Naive B cell (primary cell): ENCODE results near the gene PPP1R2. TPM values are rescaled to one million over a fixed set of nuclear protein-coding genes. Genes with fewer than 3 reads are reported as not detected.

Experiments
- ATAC-seq, 2 donors: fragments of 150-1000 bp; cut with Tn5 transposase; 2 replicates each; pipeline ENCODE4 v1.10.0; 2021; ENCODE audit warnings: low read depth in 2 of 2, mild to moderate bottlenecking in 2 of 2, moderate library complexity in 2 of 2
- DNase-seq: peaks from one replicate; pipeline ENCODE4 v3.0.0; 2022
- H3K27ac Mint-ChIP-seq, 6 donors: one replicate each; pipeline ENCODE4 v1.8.0; 2020 to 2022; ENCODE audit warnings: mild to moderate bottlenecking in 6 of 6, mixed read lengths in 6 of 6, moderate library complexity in 5 of 6, inconsistent platforms in 2 of 6
- H3K27me3 Mint-ChIP-seq, 3 donors: one replicate each; pipeline ENCODE4 v1.8.0; 2021 to 2022; ENCODE audit warnings: mixed read lengths in 3 of 3, mild to moderate bottlenecking in 1 of 3
- H3K36me3 Mint-ChIP-seq, 2 donors: one replicate each; pipeline ENCODE4 v1.8.0; 2020 to 2022; ENCODE audit warnings: mixed read lengths in 2 of 2, inconsistent platforms in 1 of 2, mild to moderate bottlenecking in 1 of 2
- H3K4me1 Mint-ChIP-seq, 3 donors: one replicate each; pipeline ENCODE4 v1.8.0; 2020 to 2022; ENCODE audit warnings: mixed read lengths in 3 of 3, inconsistent platforms in 1 of 3, mild to moderate bottlenecking in 1 of 3, moderate library complexity in 1 of 3
- H3K4me3 Mint-ChIP-seq, 8 donors: one replicate each; pipeline ENCODE4 v1.8.0; 2020 to 2022; ENCODE audit warnings: mild to moderate bottlenecking in 8 of 8, mixed read lengths in 8 of 8, moderate library complexity in 8 of 8, inconsistent platforms in 2 of 8
- H3K9me3 Mint-ChIP-seq, 7 donors: one replicate each; pipeline ENCODE4 v1.8.0; 2020 to 2022; ENCODE audit warnings: mixed read lengths in 7 of 7, mild to moderate bottlenecking in 5 of 7, inconsistent platforms in 2 of 7, moderate library complexity in 1 of 7
- polyA plus RNA-seq, 6 donors: library from polyadenylated mRNA; unstranded; fragments of 300-500 nt; fragmentation: Illumina TruSeq; gene quantifications; one replicate each; pipeline ENCODE4 v1.2.3, GENCODE V29; 2021; ENCODE audit warnings: low read depth in 6 of 6

PPP1R2 gene
- polyA plus RNA-seq, 6 donors from 2014 or later: 171 to 265 (median 214) TPM

- Mint-ChIP-seq H3K4me1 (no peaks in the 10 kb centered on the region), H3K27me3 (peaks cover 0 to 9% (median 0%) of the 10 kb centered on the region in 3 donors), H3K9me3 (no peaks in the 10 kb centered on the region), H3K27ac (no peak overlapping the region), H3K36me3 (no peaks in the 10 kb centered on the region), H3K4me3 (no peak overlapping the region)
- DNase-seq: no peak
- no peak for ATAC-seq
Measured at GRCh38 chr3:195577645-195578177, 34.6 kb upstream of the PPP1R2 start.

DNA sequence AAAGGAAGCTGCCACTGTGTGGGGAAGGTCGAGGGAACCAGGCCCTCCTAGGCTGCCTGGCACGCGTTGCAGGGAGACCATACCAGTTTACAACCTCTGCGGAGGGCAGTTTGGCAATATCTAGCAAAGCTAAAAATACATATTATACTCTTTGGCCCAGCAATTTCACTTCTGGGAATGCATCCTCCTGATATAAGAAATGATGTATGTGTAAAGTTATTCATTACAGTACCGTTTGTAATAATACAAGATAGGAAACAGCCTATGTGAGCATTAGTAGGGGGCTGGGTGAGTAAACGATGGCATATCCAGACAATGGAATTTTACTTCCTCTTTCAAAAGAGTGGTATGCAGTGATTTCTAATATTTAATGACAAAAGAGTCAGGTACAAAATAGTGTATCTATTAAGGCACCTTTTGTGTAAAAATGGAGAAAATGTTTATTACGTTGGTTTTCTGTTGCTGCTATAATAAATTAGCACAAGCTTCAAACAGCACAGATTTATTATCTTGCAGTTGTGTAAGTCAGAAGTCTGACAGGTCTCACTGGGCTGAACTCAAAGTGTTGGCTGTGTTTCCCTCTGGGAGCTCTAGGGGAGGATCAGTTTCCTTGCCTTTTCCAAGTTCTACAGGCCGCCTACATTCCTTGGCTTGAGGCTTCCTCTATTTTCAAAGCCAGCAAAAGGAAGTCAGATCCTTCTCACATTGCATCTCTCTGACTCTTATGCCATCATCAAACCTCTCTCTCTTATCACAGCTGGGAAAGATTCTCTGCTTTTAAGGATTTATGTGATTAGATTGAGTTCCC, 31.6 kb upstream of the PPP1R2 start:
- Mint-ChIP-seq H3K4me3 (no peak overlapping the region), H3K27ac (no peak overlapping the region)
- ATAC-seq: no peak

DNA sequence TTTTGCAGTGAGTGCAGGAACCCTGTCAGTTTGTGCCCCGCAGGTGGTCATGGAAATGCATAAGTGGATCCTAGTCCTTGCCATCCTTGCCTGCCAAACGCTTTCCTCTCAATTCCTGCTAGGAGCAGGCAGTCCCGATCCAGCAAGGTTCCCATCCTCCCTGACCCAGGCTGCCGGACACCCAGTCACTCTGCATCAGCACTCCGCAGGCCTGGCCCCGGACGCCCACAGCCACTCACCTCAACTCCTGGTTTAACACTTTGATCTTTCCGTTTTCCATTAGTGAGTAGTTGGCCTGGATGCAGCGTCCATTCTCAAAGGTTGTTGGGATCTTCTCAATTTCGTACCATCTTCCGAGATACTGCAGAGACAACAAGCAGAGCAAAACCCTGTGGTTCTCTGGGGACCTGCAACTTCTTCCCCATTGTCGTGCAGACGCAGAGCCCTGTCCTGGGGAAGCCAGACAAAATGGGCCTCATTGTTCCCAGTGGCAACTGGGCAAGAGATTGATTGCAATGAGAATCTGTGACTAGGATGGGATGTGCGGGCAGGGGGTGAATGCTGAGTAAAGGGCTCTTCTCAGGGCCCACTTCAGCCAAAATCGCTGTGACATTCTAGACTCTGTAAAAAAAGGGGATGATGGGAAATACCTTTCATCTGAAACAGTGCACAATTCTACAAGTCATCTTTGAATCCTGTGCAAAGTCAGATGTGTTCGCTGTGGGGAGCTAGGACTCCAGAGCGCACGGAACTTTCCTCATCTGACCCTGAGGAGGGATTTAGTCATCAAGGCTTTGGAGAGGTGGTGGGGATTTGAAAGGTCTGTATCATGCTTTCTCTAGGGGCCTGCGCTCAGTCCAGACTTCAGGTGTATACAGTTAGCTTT, 30.7 kb upstream of the PPP1R2 start:
- H3K4me1 Mint-ChIP-seq: peaks cover 6 to 11% (median 7%) of the 10 kb centered on the region in 3 donors
- ATAC-seq (no peak), DNase-seq (no peak)
- peaks cover 0 to 7% (median 1%) of the 10 kb centered on the region in 3 donors for H3K27me3 Mint-ChIP-seq
- H3K36me3 Mint-ChIP-seq: no peaks in the 10 kb centered on the region
- H3K9me3 Mint-ChIP-seq: no peaks in the 10 kb centered on the region
- peak overlapping the region in 1 of 6 donors; percentile 80 for H3K27ac Mint-ChIP-seq
- no peak overlapping the region for H3K4me3 Mint-ChIP-seq

More for the DNA sequence above, 31.6 kb upstream of the PPP1R2 start:
- Mint-ChIP-seq H3K4me1 (peaks cover 0 to 8% (median 5%) of the 10 kb centered on the region in 3 donors), H3K36me3 (no peaks in the 10 kb centered on the region), H3K27me3 (peaks cover 0 to 9% (median 0%) of the 10 kb centered on the region in 3 donors), H3K9me3 (no peaks in the 10 kb centered on the region)
- no peak for DNase-seq

DNA sequence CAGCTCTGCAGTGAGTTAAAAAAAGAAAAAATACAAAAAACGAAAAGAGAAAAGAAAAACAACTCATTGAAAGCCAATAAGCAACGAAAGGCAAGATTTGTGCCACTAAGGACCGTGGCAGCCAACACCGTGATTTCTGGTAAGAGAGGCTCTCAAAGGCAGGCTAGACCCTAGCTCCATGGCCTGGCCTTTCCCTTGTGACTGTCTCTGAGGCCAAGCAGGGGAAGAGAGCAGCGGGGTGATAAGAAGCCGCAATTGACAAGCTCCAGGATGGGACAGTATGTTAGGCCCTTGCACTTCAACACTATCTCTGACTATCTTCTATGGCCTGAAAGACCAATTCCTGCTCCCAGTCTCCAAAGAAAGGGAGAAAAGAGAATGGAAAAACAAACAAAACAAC, 28.2 kb upstream of the PPP1R2 start:
- H3K4me1 Mint-ChIP-seq: peaks cover 13 to 16% (median 14%) of the 10 kb centered on the region in 3 donors
- H3K4me3 Mint-ChIP-seq: no peak overlapping the region
- H3K36me3 Mint-ChIP-seq: no peaks in the 10 kb centered on the region
- H3K9me3 Mint-ChIP-seq: no peaks in the 10 kb centered on the region
- H3K27me3 Mint-ChIP-seq: peaks cover 0 to 12% (median 10%) of the 10 kb centered on the region in 3 donors
- H3K27ac Mint-ChIP-seq: peak overlapping the region in 1 of 6 donors; percentile 37
- no peak for ATAC-seq
- no peak for DNase-seq

- Mint-ChIP-seq H3K4me1 (peaks cover 13 to 16% (median 14%) of the 10 kb centered on the region in 3 donors), H3K27ac (no peak overlapping the region), H3K36me3 (no peaks in the 10 kb centered on the region), H3K4me3 (no peak overlapping the region), H3K27me3 (peaks cover 0 to 13% (median 10%) of the 10 kb centered on the region in 3 donors), H3K9me3 (no peaks in the 10 kb centered on the region)
- ATAC-seq (no peak), DNase-seq (no peak)
Measured at GRCh38 chr3:195570912-195571311, 27.8 kb upstream of the PPP1R2 start.

DNA sequence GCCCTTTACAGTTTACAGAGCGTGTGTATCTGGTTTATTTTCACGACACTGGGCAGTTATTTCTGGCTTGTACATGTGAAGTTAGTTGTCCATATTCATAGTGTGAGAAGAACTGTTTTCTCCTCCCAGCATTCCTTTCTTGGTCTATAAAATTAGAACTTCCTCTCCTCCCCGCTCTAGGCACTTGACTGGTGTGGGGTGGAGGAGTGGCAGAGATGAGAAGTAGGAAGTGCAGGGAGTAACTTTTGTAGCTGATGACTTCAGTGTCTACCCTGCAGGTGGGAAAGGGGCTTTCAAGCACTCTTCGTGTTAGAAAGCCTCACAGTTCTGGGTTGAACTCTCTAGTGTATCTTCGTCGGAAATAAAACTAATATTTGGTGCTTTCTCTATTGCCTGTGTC, 27.2 kb upstream of the PPP1R2 start:
- no peaks in the 10 kb centered on the region for H3K36me3 Mint-ChIP-seq
- H3K4me1 Mint-ChIP-seq: peaks cover 13 to 16% (median 14%) of the 10 kb centered on the region in 3 donors
- H3K4me3 Mint-ChIP-seq: peak overlapping the region in 1 of 8 donors; percentile 22
- no peak overlapping the region for H3K27ac Mint-ChIP-seq
- H3K27me3 Mint-ChIP-seq: peaks cover 0 to 13% (median 10%) of the 10 kb centered on the region in 3 donors
- no peaks in the 10 kb centered on the region for H3K9me3 Mint-ChIP-seq
- DNase-seq: no peak
- peak in 1 of 2 donors; percentile 41 for ATAC-seq

GRCh38 chr3:195568630-195569029, 25.5 kb upstream of the PPP1R2 start:
- Mint-ChIP-seq H3K27ac (peak overlapping the region in 1 of 6 donors; percentile 60), H3K4me1 (peaks cover 13 to 16% (median 14%) of the 10 kb centered on the region in 3 donors), H3K27me3 (peaks cover 0 to 13% (median 6%) of the 10 kb centered on the region in 3 donors), H3K4me3 (no peak overlapping the region), H3K9me3 (no peaks in the 10 kb centered on the region), H3K36me3 (no peaks in the 10 kb centered on the region)
- ATAC-seq: peak; percentile 27 to 56
- no peak for DNase-seq

DNA sequence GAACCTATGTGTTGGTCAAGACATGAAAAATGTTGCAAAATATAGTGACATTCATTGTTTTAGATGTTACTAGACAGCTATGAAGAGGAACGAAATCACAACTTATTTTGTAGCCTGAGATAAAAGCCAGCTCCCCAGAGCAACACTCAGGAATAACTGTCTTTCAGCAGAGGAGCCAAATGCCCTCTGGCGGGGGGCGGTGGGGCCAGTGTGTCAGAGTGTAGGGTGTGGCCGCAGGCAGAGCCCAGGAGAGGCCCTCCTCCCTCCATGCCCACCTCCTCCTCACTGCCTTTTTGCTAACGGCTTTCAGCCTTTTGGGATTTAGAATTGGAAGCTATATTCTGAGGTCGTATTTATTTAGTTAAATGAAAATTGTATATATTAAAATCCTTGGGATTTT, 23.7 kb upstream of the PPP1R2 start:
- DNase-seq (no peak), ATAC-seq (no peak)
- Mint-ChIP-seq H3K4me1 (peaks cover 13 to 16% (median 14%) of the 10 kb centered on the region in 3 donors), H3K27me3 (peaks cover 0 to 13% (median 5%) of the 10 kb centered on the region in 3 donors), H3K36me3 (no peaks in the 10 kb centered on the region), H3K9me3 (no peaks in the 10 kb centered on the region), H3K4me3 (no peak overlapping the region), H3K27ac (peak overlapping the region in 1 of 6 donors; percentile 75)

DNA sequence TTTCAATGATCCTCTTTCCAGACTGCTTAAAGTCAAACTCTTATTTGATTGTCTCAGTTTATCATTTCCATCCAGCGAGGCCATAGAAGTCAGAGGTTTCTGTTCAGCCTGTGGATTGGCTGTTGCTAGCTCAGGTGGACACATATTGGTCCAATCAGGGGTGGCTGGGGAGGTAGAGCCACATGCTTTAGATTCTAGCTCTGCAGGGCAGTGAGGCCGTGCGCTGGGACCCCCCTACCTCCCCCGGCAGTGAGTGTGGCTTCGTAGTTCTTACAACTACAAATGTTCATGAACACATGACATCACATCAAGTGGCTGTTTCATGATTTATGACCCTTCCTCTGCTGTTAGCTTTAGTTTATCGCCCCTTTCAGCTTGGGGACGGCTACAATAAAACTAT, 22.6 kb upstream of the PPP1R2 start:
- Mint-ChIP-seq H3K4me3 (no peak overlapping the region), H3K27ac (no peak overlapping the region), H3K9me3 (no peaks in the 10 kb centered on the region), H3K27me3 (peaks cover 0 to 13% (median 5%) of the 10 kb centered on the region in 3 donors), H3K4me1 (peaks cover 13 to 16% (median 14%) of the 10 kb centered on the region in 3 donors), H3K36me3 (no peaks in the 10 kb centered on the region)
- no peak for ATAC-seq
- DNase-seq: no peak

- H3K9me3 Mint-ChIP-seq: no peaks in the 10 kb centered on the region
- no peak overlapping the region for H3K4me3 Mint-ChIP-seq
- no peak for ATAC-seq
- H3K4me1 Mint-ChIP-seq: peaks cover 3 to 8% (median 8%) of the 10 kb centered on the region in 3 donors
- H3K27ac Mint-ChIP-seq: no peak overlapping the region
- H3K27me3 Mint-ChIP-seq: peaks cover 0 to 6% (median 5%) of the 10 kb centered on the region in 3 donors
- no peaks in the 10 kb centered on the region for H3K36me3 Mint-ChIP-seq
- no peak for DNase-seq
Measured at GRCh38 chr3:195563317-195563716, 20.2 kb upstream of the PPP1R2 start.

DNA sequence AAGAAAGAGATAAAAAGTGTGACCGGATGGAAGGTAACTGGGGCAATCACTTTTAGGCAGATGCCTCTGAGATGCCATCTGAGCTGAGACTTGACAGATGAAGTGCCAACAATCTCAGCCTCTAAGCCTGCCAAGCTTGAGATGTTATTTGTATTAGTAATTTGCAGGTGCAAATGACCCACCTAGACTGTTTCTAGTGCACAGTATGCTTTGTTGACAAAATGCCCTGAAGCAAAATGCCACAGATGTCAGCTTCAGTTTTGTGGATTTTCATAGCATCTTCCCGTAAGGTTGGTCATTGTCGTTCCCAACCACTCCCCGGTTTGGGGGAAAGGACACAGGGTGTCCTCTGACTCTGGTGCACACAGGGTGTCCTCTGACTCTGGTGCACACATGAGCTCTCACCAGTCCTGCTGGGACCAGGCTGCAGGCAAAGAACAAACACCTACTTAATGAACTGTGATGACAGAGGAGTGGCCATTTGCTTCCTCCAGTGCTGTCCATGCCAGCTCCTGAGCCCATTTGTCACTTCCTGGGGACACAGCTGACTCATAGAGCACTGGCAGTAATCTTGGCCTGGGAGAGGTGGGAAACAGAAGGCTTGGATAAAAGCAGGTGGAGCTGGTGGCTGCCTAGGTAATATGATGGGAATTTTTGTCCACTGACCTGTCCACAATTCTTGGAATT, 16.7 kb upstream of the PPP1R2 start:
- H3K27ac Mint-ChIP-seq: no peak overlapping the region
- H3K36me3 Mint-ChIP-seq: no peaks in the 10 kb centered on the region
- ATAC-seq (no peak), DNase-seq (no peak)
- H3K4me3 Mint-ChIP-seq: no peak overlapping the region
- peaks cover 8 to 15% (median 8%) of the 10 kb centered on the region in 3 donors for H3K4me1 Mint-ChIP-seq
- H3K27me3 Mint-ChIP-seq: no peaks in the 10 kb centered on the region
- no peaks in the 10 kb centered on the region for H3K9me3 Mint-ChIP-seq

DNA sequence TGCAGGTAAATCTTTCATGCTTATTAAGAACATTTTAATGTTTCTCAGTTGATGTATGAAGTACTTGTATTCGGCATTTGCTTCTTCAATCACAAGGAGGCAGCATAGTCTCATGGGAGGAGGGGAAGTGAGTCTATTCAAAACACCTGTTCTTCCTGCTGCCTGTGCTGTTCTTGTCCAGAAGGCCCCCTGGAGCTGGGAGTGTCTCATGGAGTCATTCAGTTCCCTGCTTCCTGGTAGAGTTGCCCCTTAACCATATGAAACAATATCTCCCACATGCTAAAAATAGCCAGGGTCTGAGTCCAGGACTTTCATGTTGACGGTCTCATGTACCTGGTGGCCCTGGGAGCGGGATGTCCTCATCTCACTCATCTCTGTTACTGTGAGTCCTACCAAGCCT, 15.5 kb upstream of the PPP1R2 start:
- Mint-ChIP-seq H3K27ac (peak overlapping the region in 2 of 6 donors; percentile 38 to 47), H3K36me3 (no peaks in the 10 kb centered on the region), H3K4me3 (no peak overlapping the region), H3K9me3 (no peaks in the 10 kb centered on the region), H3K27me3 (no peaks in the 10 kb centered on the region), H3K4me1 (peaks cover 8 to 15% (median 8%) of the 10 kb centered on the region in 3 donors)
- ATAC-seq: peak; percentile 49 to 61
- peak; percentile 41 for DNase-seq

GRCh38 chr3:195557322-195557721, 14.2 kb upstream of the PPP1R2 start:
- DNase-seq (no peak), ATAC-seq (no peak)
- no peaks in the 10 kb centered on the region for H3K9me3 Mint-ChIP-seq
- H3K27me3 Mint-ChIP-seq: no peaks in the 10 kb centered on the region
- no peak overlapping the region for H3K27ac Mint-ChIP-seq
- no peaks in the 10 kb centered on the region for H3K36me3 Mint-ChIP-seq
- H3K4me3 Mint-ChIP-seq: no peak overlapping the region
- peaks cover 11 to 15% (median 13%) of the 10 kb centered on the region in 3 donors for H3K4me1 Mint-ChIP-seq
